A673 (cell line): ENCODE results near the gene CENPF.

Experiments
- EZH2 ChIP-seq: fragments of 200-600 bp; sonication (generic); IDR thresholded peaks from 2 replicates; pipeline ENCODE4 v1.6.1; 2017; ENCODE audit warnings: borderline replicate concordance, low read depth, mild to moderate bottlenecking, mixed read lengths, antibody characterized with exemption, low read length; ENCODE audit not compliant: poor library complexity, severe bottlenecking
- TF ChIP-seq, protein P1 (sequence below): fragments of 300-800, 200-600 bp; sonication (generic); conservative IDR thresholded peaks from 2 replicates; pipeline ENCODE4 v1.5.1; 2017; ENCODE audit warnings: low read depth, mild to moderate bottlenecking, antibody characterized with exemption, low read length, moderate library complexity, mixed read lengths

DNA sequence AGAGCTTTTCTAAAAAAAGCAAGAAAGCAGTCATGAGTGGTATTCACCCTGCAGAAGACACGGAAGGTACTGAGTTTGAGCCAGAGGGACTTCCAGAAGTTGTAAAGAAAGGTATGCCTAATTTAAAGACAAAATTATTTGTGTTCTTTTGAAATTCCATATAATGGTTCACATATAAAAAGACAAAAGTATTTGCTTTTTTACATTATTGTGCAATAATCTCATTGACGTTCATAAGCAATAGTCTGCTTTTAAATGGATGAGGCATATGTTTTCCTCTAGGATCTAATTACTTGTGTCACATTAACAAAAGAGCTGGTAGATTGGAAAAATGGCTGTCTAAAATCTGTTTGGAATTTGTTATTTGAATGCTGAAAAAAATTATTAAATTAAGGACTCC is 54.3 kb downstream of the CENPF start:
- TF ChIP-seq, protein P1, sequence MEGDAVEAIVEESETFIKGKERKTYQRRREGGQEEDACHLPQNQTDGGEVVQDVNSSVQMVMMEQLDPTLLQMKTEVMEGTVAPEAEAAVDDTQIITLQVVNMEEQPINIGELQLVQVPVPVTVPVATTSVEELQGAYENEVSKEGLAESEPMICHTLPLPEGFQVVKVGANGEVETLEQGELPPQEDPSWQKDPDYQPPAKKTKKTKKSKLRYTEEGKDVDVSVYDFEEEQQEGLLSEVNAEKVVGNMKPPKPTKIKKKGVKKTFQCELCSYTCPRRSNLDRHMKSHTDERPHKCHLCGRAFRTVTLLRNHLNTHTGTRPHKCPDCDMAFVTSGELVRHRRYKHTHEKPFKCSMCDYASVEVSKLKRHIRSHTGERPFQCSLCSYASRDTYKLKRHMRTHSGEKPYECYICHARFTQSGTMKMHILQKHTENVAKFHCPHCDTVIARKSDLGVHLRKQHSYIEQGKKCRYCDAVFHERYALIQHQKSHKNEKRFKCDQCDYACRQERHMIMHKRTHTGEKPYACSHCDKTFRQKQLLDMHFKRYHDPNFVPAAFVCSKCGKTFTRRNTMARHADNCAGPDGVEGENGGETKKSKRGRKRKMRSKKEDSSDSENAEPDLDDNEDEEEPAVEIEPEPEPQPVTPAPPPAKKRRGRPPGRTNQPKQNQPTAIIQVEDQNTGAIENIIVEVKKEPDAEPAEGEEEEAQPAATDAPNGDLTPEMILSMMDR: no peak
- TF ChIP-seq EZH2: no peak
